Heart left ventricle (tissue), 13 donors: ENCODE measurements around the gene RNASET2.

ENCODE experiments used
- CTCF ChIP-seq, 12 donors: fragments of 200-600 bp; sonication (generic) in 4 of 12; IDR thresholded peaks; one replicate each; pipeline versions ENCODE4 v1.5.0 to v1.8.0; 2018 to 2022; ENCODE audit warnings: antibody characterized with exemption in 12 of 12, mild to moderate bottlenecking in 5 of 12
- POLR2A ChIP-seq, 2 donors: fragments of 450-650 bp; IDR thresholded peaks; one replicate each; pipeline ENCODE4 v1.6.1; 2017; ENCODE audit warnings: antibody characterized with exemption in 2 of 2, mild to moderate bottlenecking in 2 of 2, moderate library complexity in 2 of 2
- donor health status: ischemic (EF 13 %, LVEDD 7.1; RV severe dilation, severe dysfunction).
- donor health status: DM: no; HTN: yes; CAD: no.
- donor health status: DM: no; HTN: no; CAD: no.
- donor health status: ischemic (EF 25% LVEDD 6.9; RV normal size, moderate dysfunction).
- donor health status: ischemic (EF 25% LVEDD 5.7; RV mildly dilated, moderate dysfunction).
- donor health status: ischemic (EF 35%, LVEDD 5.7; RV mildly dilated, moderate dysfunction).
- donor health status: nonischemic (EF 11% LVEDD 7.7; RV severe dilation, severe dysfunction).
- donor health status: DM: yes; HTN: yes; CAD: no.
- donor health status: PGD.
- donor health status: ischemic (EF 29% LVEDD 5.4; RV normal size, mild dysfunction).
- donor health status: nonischemic (EF 23%, LVEDD 6.1; RV moderate dilation, normal function).

DNA sequence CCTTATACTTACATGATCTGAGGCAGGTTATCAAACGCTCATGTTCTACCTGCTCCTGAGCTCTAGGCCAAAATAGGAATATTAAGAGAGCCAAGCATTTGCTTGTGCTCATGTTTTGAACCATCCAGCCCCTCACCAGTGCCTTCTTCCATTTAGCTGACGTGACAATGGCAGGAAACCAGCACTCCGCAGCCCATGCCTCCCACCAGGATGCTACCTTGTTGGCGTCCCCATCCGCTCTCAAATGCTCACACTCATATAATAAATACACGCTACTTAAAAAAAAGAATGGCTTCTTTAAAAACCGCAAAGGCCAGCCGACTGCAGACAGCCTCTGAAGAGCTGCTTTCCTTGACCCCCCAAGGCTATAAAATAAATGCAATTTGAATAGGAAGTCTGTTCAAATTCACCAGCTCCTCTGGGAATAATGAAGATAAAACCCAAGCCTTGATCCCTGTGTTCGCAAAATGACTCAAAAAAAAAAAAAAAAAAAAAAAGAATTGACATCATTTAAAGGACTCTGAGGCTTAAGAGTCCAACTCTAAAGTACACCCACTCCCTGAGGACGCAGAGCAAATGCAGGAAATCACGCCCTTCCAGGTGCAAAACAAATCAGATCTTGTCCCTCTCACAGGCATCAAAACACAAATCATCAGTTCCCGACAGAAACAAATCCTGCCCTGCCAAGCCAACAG is 29.0 kb downstream of the RNASET2 start:
- TF ChIP-seq CTCF (IDR thresholded peaks at IDR 0.05) = no peak
- no peak for TF ChIP-seq POLR2A (IDR thresholded peaks at IDR 0.05)
